ENCODE results near the gene CEP128.

CEP128 gene

GRCh38 chr14:80771201-80771600 is 170.3 kb downstream of the CEP128 start:
- no peak for DNase-seq (ENCODE audit: low spot score)

- DNase-seq (ENCODE audit: low spot score), result no peak
These were observed 171.2 kb downstream of the CEP128 start for GRCh38 chr14:80770114-80770908.

GRCh38 chr14:80768646-80769045 is 172.9 kb downstream of the CEP128 start:
- DNase-seq (ENCODE audit: low spot score), result no peak

- DNase-seq (ENCODE audit: low spot score), result no peak
These were observed 176.5 kb downstream of the CEP128 start for GRCh38 chr14:80764921-80765507.

- DNase-seq (ENCODE audit: low spot score), result no peak
These were observed 177.0 kb downstream of the CEP128 start for GRCh38 chr14:80764496-80764895.

- DNase-seq (ENCODE audit: low spot score), result no peak
These were observed 178.8 kb downstream of the CEP128 start for GRCh38 chr14:80762641-80763228.

GRCh38 chr14:80754696-80755095 is 186.8 kb downstream of the CEP128 start:
- no peak for DNase-seq (ENCODE audit: low spot score)

- no peak for DNase-seq (ENCODE audit: low spot score)
These were observed 190.3 kb downstream of the CEP128 start for GRCh38 chr14:80751285-80751684.

GRCh38 chr14:80726211-80726610 is 215.3 kb downstream of the CEP128 start:
- no peak for DNase-seq (ENCODE audit: low spot score)

GRCh38 chr14:80718940-80719339 is 222.6 kb downstream of the CEP128 start:
- no peak for DNase-seq (ENCODE audit: low spot score)

GRCh38 chr14:80714474-80714873 is 227.1 kb downstream of the CEP128 start:
- DNase-seq (ENCODE audit: low spot score), result no peak

- no peak for DNase-seq (ENCODE audit: low spot score)
These were observed 228.3 kb downstream of the CEP128 start for GRCh38 chr14:80713076-80713850.

GRCh38 chr14:80705241-80705980 is 236.1 kb downstream of the CEP128 start:
- no peak for DNase-seq (ENCODE audit: low spot score)

- DNase-seq (ENCODE audit: low spot score), result no peak
These were observed 240.9 kb downstream of the CEP128 start for GRCh38 chr14:80700601-80701000.

GRCh38 chr14:80699861-80700260 is 241.7 kb downstream of the CEP128 start:
- DNase-seq (ENCODE audit: low spot score), result no peak

GRCh38 chr14:80698974-80699373 is 242.6 kb downstream of the CEP128 start:
- no peak for DNase-seq (ENCODE audit: low spot score)

GRCh38 chr14:80695869-80696268 is 245.7 kb downstream of the CEP128 start:
- no peak for DNase-seq (ENCODE audit: low spot score)

- DNase-seq (ENCODE audit: low spot score), result no peak
These were observed 248.6 kb downstream of the CEP128 start for GRCh38 chr14:80692903-80693302.

- DNase-seq (ENCODE audit: low spot score), result no peak
These were observed 259.9 kb downstream of the CEP128 start for GRCh38 chr14:80681651-80682050.

GRCh38 chr14:80679273-80679672 is 262.3 kb downstream of the CEP128 start:
- no peak for DNase-seq (ENCODE audit: low spot score)

GRCh38 chr14:80678436-80678835 is 263.1 kb downstream of the CEP128 start:
- DNase-seq (ENCODE audit: low spot score), result no peak

- DNase-seq (ENCODE audit: low spot score), result no peak
These were observed 272.1 kb downstream of the CEP128 start for GRCh38 chr14:80669426-80669825.

Data from putamen (tissue), 1 donor.